SK-MEL-5 (cell line): Measurements from ENCODE around the gene SLAMF7. TPM values are rescaled to one million over a fixed set of nuclear protein-coding genes. Genes with fewer than 3 reads are reported as not detected.

Experiments
- total RNA-seq: library from RNA; depleted of rRNA; stranded (reverse); fragments of >200 nt; shearing (Covaris generic); gene quantifications from 2 replicates; pipeline ENCODE4 v1.2.3, GENCODE V29; 2014; rRNA removed

SLAMF7 gene
- total RNA-seq, 1 experiment from 2014 or later = 7.9 TPM

Other genes starting within 250 kb of the SLAMF7 start
- not detected in 2 replicates for gene SLAMF6, start 216.0 kb upstream of the SLAMF7 start, total RNA-seq
- not detected in 2 replicates for gene CD84, start 159.8 kb upstream of the SLAMF7 start, total RNA-seq
- gene SLAMF1, start 92.2 kb upstream of the SLAMF7 start, total RNA-seq = not detected in 2 replicates
- gene CD48, start 27.4 kb upstream of the SLAMF7 start, total RNA-seq = not detected in 2 replicates
- not detected in 2 replicates for gene LY9, start 56.9 kb downstream of the SLAMF7 start, total RNA-seq
- 0.05 TPM in 2 replicates for gene CD244, start 123.6 kb downstream of the SLAMF7 start, total RNA-seq
- gene ITLN1, start 145.9 kb downstream of the SLAMF7 start, total RNA-seq = not detected in 2 replicates
- gene ITLN2, start 215.6 kb downstream of the SLAMF7 start, total RNA-seq = 0.69 and 0.90 TPM in 2 replicates